ENCODE measurements around the gene ACTL6B. TPM values are rescaled to one million over a fixed set of nuclear protein-coding genes. Genes with fewer than 3 reads are reported as not detected.
A peak's percentile ranks its signal among the peaks of the same experiment; 100 is the strongest.

The ACTL6B gene
- total RNA-seq, 1 experiment from 2014 or later, result 1.3 TPM

GRCh38 chr7:100655908-100656674 is at the start of gene ACTL6B (continued):
- TF ChIP-seq ARID4B (CRISPR knock-in tag; IDR thresholded peaks at IDR 0.05; ENCODE audit: borderline replicate concordance) (peak; percentile 98), MLX (CRISPR knock-in tag; IDR thresholded peaks at IDR 0.05) (no peak), ETV6 (CRISPR knock-in tag; IDR thresholded peaks at IDR 0.05) (peak; percentile 98), PREB (CRISPR knock-in tag; IDR thresholded peaks at IDR 0.05; ENCODE audit: borderline replicate concordance) (peak; percentile 57; the same call in 1 of the 2 replicates), MYBL2 (CRISPR knock-in tag; IDR thresholded peaks at IDR 0.05) (peak; percentile 94), ZNF512 (CRISPR knock-in tag; IDR thresholded peaks at IDR 0.05; ENCODE audit: borderline replicate concordance) (no peak), ZNF317 (CRISPR knock-in tag; IDR thresholded peaks at IDR 0.05; ENCODE audit: borderline replicate concordance, low read depth) (no peak), ZNF423 (CRISPR knock-in tag; IDR thresholded peaks at IDR 0.05) (no peak), MXD4 (CRISPR knock-in tag; IDR thresholded peaks at IDR 0.05; ENCODE audit: borderline replicate concordance) (no peak), ESRRA (CRISPR knock-in tag; IDR thresholded peaks at IDR 0.05; ENCODE audit: borderline replicate concordance) (peak; percentile 93), ELF4 (CRISPR knock-in tag; IDR thresholded peaks at IDR 0.05; ENCODE audit: low read depth) (peak; percentile 85; the same call in 1 of the 2 replicates), ATF3 (CRISPR knock-in tag; conservative IDR thresholded peaks at IDR 0.05) (no peak), ATF2 (CRISPR knock-in tag; IDR thresholded peaks at IDR 0.05; ENCODE audit: borderline replicate concordance, low read depth) (no peak)

- DNase-seq (ENCODE audit: low spot score) (peak; percentile 90), ATAC-seq (peak; percentile 73)
- ChIA-PET CTCF (interaction anchor here (0.6 to 6.3 kb wide), 81 partner anchors 8 to 549 kb away, joined by 3 to 119 read pairs (median 6); partner anchors contain the start of genes ACTL6B, AGFG2, EPHB4 and EPO), POLR2A (interaction anchor here (0.5 to 2.3 kb wide), 24 partner anchors 11 to 524 kb away, joined by 3 to 30 read pairs (median 4); partner anchors contain the start of genes AGFG2, EPHB4, EPO and FBXO24)
- Mint-ChIP-seq H3K27me3 (ENCODE audit: low read depth) (no peaks in the 10 kb centered on the region), H3K4me1 (peaks cover 8% of the 10 kb centered on the region), H3K4me3 (peak overlapping the region; percentile 96), H3K9me3 (no peaks in the 10 kb centered on the region), H3K36me3 (peaks cover 10% of the 10 kb centered on the region), H3K27ac (peak overlapping the region; percentile 82)
- TF ChIP-seq MAX (CRISPR knock-in tag; IDR thresholded peaks at IDR 0.05) (peak; percentile 61; the same call in 1 of the 2 replicates), CTCF (IDR thresholded peaks at IDR 0.05) (peak; percentile 93), ZNF281 (CRISPR knock-in tag; IDR thresholded peaks at IDR 0.05) (no peak), KAT7 (CRISPR knock-in tag; IDR thresholded peaks at IDR 0.05; ENCODE audit: borderline replicate concordance) (0 out of 2 replicates have a peak, but pooled peaks have one; percentile 83)
Measured at GRCh38 chr7:100705320-100705752, 49.1 kb upstream of the ACTL6B start.
